Kidney epithelial cell (primary cell): Measurements from ENCODE around the gene FCRL3. TPM values are rescaled to one million over a fixed set of nuclear protein-coding genes. Genes with fewer than 3 reads are reported as not detected.

Source experiments
- DNase-seq: peaks from one replicate; pipeline ENCODE4 v3.0.0-alpha.2; 2010; ENCODE audit warnings: low read depth
- H3K27me3 ChIP-seq: 2 replicates; pipeline ENCODE4 v1.6.0; 2011; ENCODE audit warnings: low read length; ENCODE audit not compliant: control insufficient read depth, insufficient read depth
- H3K36me3 ChIP-seq: 2 replicates; pipeline ENCODE4 v1.5.1; 2011; ENCODE audit warnings: low read length; ENCODE audit not compliant: control insufficient read depth, insufficient read depth
- H3K4me3 ChIP-seq: 2 replicates; pipeline ENCODE4 v1.5.1; 2011; ENCODE audit warnings: low read depth, mild to moderate bottlenecking, control low read depth, low read length
- total RNA-seq: library from RNA; depleted of rRNA; stranded (reverse); fragments of >200 nt; gene quantifications from 2 replicates; pipeline ENCODE4 v1.2.3, GENCODE V29; 2015
- TF ChIP-seq, protein P1 (sequence below): IDR thresholded peaks from 2 replicates; pipeline ENCODE4 v1.5.1; 2011; ENCODE audit warnings: mild to moderate bottlenecking, moderate library complexity, low read length, control low read depth, inconsistent platforms; ENCODE audit not compliant: insufficient read depth, poor library complexity, severe bottlenecking

FCRL3 gene
- total RNA-seq, 1 donor from 2014 or later = not detected

DNA sequence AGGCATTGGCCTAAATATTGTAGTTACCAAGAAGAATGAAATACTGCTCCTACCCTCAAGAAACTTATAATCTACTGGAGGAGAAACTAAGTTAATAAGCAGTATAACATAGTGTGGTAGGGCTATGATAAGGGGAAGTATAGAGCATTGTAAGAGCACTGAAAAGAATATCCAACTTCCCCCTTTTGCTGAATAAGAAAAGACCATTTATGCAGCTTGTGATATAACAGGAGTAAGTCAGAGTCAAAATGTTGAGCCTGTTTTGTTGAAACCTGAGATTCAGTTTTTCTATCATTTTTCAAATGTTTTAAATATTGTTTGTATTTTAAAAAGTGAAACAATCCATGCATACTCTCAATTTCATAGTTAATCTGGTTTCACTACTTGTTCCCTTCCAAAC lies 54.4 kb downstream of the FCRL3 start:
- no peak overlapping the region for H3K4me3 ChIP-seq
- no peaks in the 10 kb centered on the region for H3K36me3 ChIP-seq
- peaks cover 2% of the 10 kb centered on the region for H3K27me3 ChIP-seq
- no peak for DNase-seq
- TF ChIP-seq, protein P1, sequence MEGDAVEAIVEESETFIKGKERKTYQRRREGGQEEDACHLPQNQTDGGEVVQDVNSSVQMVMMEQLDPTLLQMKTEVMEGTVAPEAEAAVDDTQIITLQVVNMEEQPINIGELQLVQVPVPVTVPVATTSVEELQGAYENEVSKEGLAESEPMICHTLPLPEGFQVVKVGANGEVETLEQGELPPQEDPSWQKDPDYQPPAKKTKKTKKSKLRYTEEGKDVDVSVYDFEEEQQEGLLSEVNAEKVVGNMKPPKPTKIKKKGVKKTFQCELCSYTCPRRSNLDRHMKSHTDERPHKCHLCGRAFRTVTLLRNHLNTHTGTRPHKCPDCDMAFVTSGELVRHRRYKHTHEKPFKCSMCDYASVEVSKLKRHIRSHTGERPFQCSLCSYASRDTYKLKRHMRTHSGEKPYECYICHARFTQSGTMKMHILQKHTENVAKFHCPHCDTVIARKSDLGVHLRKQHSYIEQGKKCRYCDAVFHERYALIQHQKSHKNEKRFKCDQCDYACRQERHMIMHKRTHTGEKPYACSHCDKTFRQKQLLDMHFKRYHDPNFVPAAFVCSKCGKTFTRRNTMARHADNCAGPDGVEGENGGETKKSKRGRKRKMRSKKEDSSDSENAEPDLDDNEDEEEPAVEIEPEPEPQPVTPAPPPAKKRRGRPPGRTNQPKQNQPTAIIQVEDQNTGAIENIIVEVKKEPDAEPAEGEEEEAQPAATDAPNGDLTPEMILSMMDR = no peak

DNA sequence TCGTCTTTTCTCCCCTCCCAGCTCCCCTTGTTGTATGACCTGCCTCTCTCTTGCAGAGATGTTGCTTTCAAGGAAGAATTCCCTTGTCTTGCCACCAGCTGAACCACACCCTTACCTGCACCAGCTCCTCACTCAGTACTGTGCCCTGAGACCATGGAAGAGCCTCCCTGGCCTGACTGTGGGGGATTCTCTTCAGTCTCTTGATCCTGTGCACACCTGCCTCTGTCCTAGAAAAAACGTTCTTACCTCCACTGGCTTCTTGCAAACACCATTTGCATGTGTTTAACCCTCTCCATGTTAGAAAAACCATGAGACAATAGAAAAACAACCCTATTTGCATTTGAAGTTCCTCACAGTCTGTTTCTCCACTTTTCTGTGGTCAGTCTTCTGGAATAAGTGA lies 59.4 kb downstream of the FCRL3 start:
- DNase-seq = no peak
- H3K27me3 ChIP-seq = peaks cover 2% of the 10 kb centered on the region
- H3K36me3 ChIP-seq = no peaks in the 10 kb centered on the region
- TF ChIP-seq, protein P1 = no peak
- no peak overlapping the region for H3K4me3 ChIP-seq

DNA sequence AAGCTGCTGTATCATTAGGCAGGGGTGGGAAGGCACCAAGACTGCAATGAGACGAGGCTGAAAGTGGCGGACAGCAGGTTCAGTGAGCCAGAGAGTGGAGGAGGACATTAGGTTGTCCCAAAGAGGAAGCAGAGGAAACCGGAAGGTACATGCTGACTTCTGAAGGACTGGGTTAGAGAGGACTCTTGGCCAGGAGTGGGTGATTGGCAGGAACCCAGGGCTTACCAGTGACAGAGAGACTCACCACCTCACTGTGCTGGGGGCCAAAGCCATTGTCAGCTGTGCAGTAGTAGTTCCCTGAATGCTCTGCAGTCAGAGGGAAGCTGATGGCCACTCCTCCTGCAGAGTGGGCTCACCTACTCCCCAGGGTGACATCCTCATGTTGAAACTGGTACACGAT lies 60.8 kb downstream of the FCRL3 start:
- TF ChIP-seq, protein P1 = no peak
- H3K27me3 ChIP-seq = no peaks in the 10 kb centered on the region
- DNase-seq = no peak
- no peaks in the 10 kb centered on the region for H3K36me3 ChIP-seq
- no peak overlapping the region for H3K4me3 ChIP-seq

DNA sequence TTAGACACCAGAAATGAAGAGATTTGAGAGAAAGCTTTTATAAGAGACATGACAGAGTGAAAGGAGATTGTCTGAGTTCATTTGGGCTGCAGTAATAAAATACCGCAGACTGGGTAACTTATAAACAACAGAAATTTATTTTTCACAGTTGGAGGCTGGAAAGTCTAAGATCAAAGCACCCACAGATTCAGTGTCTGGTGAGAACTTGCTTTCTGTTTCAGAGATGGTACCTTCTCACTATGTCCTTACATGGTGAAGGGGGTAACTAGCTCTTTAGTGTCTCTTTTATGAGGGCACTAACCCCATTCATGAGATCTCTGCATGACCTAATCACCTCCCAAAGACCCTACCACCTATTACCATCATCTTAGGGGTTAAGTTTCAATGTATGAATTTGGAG lies 71.8 kb downstream of the FCRL3 start:
- H3K27me3 ChIP-seq = no peaks in the 10 kb centered on the region
- TF ChIP-seq, protein P1 = no peak
- H3K4me3 ChIP-seq = no peak overlapping the region

More for the DNA sequence above, 71.8 kb downstream of the FCRL3 start:
- no peaks in the 10 kb centered on the region for H3K36me3 ChIP-seq
- DNase-seq = no peak

Other genes with a start within 250 kb of the FCRL3 start
- not detected in 2 replicates for gene FCRL5, start 148.3 kb downstream of the FCRL3 start, total RNA-seq
- not detected in 2 replicates for gene FCRL4, start 102.7 kb downstream of the FCRL3 start, total RNA-seq
- gene FCRL2, start 76.4 kb upstream of the FCRL3 start, total RNA-seq = not detected in 2 replicates
- not detected in 2 replicates for gene FCRL1, start 119.4 kb upstream of the FCRL3 start, total RNA-seq
- gene CD5L, start 141.0 kb upstream of the FCRL3 start, total RNA-seq = not detected in 2 replicates